ENCODE measurements around the gene SPACA4.

DNA sequence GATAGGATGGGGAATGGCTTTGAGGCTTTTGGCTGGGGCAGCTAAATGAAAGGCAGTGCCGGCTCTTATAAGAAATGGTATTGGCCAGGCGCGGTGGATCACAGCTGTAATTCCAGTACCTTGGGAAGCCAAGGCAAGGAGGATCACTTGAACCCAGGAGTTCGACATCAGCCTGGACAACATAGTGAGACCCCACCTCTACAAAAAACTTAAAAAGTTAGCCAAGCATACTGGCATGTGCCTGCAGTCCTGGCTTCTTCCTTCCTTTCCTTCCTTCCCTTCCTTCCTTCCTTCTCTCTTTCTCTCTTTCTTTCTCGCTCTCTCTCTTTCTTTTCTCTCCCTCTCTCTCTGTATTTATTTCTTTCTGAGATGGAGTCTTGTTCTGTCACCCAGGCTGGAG, 36.3 kb downstream of the SPACA4 start:
- TF ChIP-seq SMC3 (IDR thresholded peaks at IDR 0.05; ENCODE audit: low read depth, low read length) (no peak), TAF1 (IDR thresholded peaks at IDR 0.05; ENCODE audit: borderline replicate concordance, low read depth, low read length) (no peak), SIN3A (IDR thresholded peaks at IDR 0.05; ENCODE audit: borderline replicate concordance, low read depth, low read length) (no peak), TEAD4 (IDR thresholded peaks at IDR 0.05; ENCODE audit: borderline replicate concordance, insufficient read depth) (no peak), RFX5 (IDR thresholded peaks at IDR 0.05; ENCODE audit: low read length) (no peak), RAD21 (IDR thresholded peaks at IDR 0.05; ENCODE audit: low read length) (no peak), MEF2A (IDR thresholded peaks at IDR 0.05; ENCODE audit: borderline replicate concordance, low read depth) (no peak), POLR2AphosphoS5 (IDR thresholded peaks at IDR 0.05; ENCODE audit: low read depth, low read length) (no peak)
- TF ChIP-seq, protein P1, sequence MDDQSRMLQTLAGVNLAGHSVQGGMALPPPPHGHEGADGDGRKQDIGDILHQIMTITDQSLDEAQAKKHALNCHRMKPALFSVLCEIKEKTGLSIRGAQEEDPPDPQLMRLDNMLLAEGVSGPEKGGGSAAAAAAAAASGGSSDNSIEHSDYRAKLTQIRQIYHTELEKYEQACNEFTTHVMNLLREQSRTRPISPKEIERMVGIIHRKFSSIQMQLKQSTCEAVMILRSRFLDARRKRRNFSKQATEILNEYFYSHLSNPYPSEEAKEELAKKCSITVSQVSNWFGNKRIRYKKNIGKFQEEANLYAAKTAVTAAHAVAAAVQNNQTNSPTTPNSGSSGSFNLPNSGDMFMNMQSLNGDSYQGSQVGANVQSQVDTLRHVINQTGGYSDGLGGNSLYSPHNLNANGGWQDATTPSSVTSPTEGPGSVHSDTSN (IDR thresholded peaks at IDR 0.05): no peak
- TF ChIP-seq, protein P2, sequence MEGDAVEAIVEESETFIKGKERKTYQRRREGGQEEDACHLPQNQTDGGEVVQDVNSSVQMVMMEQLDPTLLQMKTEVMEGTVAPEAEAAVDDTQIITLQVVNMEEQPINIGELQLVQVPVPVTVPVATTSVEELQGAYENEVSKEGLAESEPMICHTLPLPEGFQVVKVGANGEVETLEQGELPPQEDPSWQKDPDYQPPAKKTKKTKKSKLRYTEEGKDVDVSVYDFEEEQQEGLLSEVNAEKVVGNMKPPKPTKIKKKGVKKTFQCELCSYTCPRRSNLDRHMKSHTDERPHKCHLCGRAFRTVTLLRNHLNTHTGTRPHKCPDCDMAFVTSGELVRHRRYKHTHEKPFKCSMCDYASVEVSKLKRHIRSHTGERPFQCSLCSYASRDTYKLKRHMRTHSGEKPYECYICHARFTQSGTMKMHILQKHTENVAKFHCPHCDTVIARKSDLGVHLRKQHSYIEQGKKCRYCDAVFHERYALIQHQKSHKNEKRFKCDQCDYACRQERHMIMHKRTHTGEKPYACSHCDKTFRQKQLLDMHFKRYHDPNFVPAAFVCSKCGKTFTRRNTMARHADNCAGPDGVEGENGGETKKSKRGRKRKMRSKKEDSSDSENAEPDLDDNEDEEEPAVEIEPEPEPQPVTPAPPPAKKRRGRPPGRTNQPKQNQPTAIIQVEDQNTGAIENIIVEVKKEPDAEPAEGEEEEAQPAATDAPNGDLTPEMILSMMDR (IDR thresholded peaks at IDR 0.05): no peak
- TF ChIP-seq, protein P3, sequence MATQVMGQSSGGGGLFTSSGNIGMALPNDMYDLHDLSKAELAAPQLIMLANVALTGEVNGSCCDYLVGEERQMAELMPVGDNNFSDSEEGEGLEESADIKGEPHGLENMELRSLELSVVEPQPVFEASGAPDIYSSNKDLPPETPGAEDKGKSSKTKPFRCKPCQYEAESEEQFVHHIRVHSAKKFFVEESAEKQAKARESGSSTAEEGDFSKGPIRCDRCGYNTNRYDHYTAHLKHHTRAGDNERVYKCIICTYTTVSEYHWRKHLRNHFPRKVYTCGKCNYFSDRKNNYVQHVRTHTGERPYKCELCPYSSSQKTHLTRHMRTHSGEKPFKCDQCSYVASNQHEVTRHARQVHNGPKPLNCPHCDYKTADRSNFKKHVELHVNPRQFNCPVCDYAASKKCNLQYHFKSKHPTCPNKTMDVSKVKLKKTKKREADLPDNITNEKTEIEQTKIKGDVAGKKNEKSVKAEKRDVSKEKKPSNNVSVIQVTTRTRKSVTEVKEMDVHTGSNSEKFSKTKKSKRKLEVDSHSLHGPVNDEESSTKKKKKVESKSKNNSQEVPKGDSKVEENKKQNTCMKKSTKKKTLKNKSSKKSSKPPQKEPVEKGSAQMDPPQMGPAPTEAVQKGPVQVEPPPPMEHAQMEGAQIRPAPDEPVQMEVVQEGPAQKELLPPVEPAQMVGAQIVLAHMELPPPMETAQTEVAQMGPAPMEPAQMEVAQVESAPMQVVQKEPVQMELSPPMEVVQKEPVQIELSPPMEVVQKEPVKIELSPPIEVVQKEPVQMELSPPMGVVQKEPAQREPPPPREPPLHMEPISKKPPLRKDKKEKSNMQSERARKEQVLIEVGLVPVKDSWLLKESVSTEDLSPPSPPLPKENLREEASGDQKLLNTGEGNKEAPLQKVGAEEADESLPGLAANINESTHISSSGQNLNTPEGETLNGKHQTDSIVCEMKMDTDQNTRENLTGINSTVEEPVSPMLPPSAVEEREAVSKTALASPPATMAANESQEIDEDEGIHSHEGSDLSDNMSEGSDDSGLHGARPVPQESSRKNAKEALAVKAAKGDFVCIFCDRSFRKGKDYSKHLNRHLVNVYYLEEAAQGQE (IDR thresholded peaks at IDR 0.05; ENCODE audit: low read depth, low read length): no peak
- TF ChIP-seq, protein P4, sequence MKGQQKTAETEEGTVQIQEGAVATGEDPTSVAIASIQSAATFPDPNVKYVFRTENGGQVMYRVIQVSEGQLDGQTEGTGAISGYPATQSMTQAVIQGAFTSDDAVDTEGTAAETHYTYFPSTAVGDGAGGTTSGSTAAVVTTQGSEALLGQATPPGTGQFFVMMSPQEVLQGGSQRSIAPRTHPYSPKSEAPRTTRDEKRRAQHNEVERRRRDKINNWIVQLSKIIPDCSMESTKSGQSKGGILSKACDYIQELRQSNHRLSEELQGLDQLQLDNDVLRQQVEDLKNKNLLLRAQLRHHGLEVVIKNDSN (IDR thresholded peaks at IDR 0.05; ENCODE audit: borderline replicate concordance, low read depth): no peak
- TF ChIP-seq, protein P5, sequence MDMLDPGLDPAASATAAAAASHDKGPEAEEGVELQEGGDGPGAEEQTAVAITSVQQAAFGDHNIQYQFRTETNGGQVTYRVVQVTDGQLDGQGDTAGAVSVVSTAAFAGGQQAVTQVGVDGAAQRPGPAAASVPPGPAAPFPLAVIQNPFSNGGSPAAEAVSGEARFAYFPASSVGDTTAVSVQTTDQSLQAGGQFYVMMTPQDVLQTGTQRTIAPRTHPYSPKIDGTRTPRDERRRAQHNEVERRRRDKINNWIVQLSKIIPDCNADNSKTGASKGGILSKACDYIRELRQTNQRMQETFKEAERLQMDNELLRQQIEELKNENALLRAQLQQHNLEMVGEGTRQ (IDR thresholded peaks at IDR 0.05; ENCODE audit: borderline replicate concordance, low read depth, low read length): no peak

Measured in SK-N-SH (cell line).